B cell (primary cell): ENCODE measurements around the gene RUFY4. TPM values are rescaled to one million over a fixed set of nuclear protein-coding genes. Genes with fewer than 3 reads are reported as not detected.

Experiments used
- ATAC-seq: fragments of 200-7000 bp; cut with Tn5 transposase; one replicate; pipeline ENCODE4 v1.10.0; 2021; ENCODE audit warnings: low read depth, mild to moderate bottlenecking, moderate number of reproducible peaks, moderate library complexity
- CTCF ChIA-PET: fragments of 350-600 bp; sonication (Branson Sonifier 250); formaldehyde crosslinking; loops from one replicate; lab custom pipeline; 2021; ENCODE audit warnings: antibody characterized with exemption, inconsistent platforms; lab: Charles Lee
- POLR2A ChIA-PET: fragments of 350-600 bp; sonication (Branson Sonifier 250); formaldehyde crosslinking; loops from one replicate; lab custom pipeline; 2021; ENCODE audit warnings: antibody characterized with exemption; lab: Charles Lee
- DNase-seq: peaks from one replicate; pipeline ENCODE4 v3.0.0; 2013
- H2AFZ ChIP-seq: 2 replicates; pipeline ENCODE4 v1.6.1; 2012; ENCODE audit warnings: mild to moderate bottlenecking, low read depth, low read length; ENCODE audit not compliant: insufficient read depth, poor library complexity, severe bottlenecking
- H3K27ac ChIP-seq, 2 donors: 1 replicate in 1 of 2; 2 replicates in 1 of 2; pipeline ENCODE4 v1.5.1; 2012 to 2013; ENCODE audit warnings: low read length in 2 of 2, mild to moderate bottlenecking in 2 of 2, moderate library complexity in 1 of 2
- H3K27me3 ChIP-seq, 4 experiments: fragments of 200-600 bp in 1 of 4; sonication (generic) in 1 of 4; replicated peaks in 1 of 4; 1 replicate in 2 of 4; 2 replicates in 2 of 4; pipeline versions ENCODE4 v1.6.1 to v1.7.0; 2013 to 2016; ENCODE audit warnings: low read length in 3 of 4, mild to moderate bottlenecking in 2 of 4, mixed read lengths in 1 of 4, moderate library complexity in 1 of 4; ENCODE audit not compliant: insufficient read depth in 4 of 4, control insufficient read depth in 3 of 4; ENCODE audit errors: control extremely low read depth in 1 of 4
- H3K36me3 ChIP-seq, 2 experiments: replicated peaks in 1 of 2; 1 replicate in 1 of 2; 2 replicates in 1 of 2; pipeline versions ENCODE4 v1.6.1 to v1.7.1; 2013; ENCODE audit warnings: low read length in 1 of 2; ENCODE audit not compliant: insufficient read depth in 2 of 2, control insufficient read depth in 1 of 2; ENCODE audit errors: control extremely low read depth in 1 of 2, extremely low read depth in 1 of 2
- H3K4me1 ChIP-seq, 2 donors: fragments of 200-600 bp in 1 of 2; sonication (generic) in 1 of 2; 1 replicate in 1 of 2; 2 replicates in 1 of 2; pipeline versions ENCODE4 v1.5.1 to v1.6.1; 2013 to 2017; ENCODE audit warnings: low read length in 2 of 2; ENCODE audit not compliant: control insufficient read depth in 2 of 2, insufficient read depth in 2 of 2
- H3K4me2 ChIP-seq: replicated peaks from 2 replicates; pipeline ENCODE3; 2012; ENCODE audit warnings: mild to moderate bottlenecking, low read depth, low read length; ENCODE audit not compliant: poor library complexity, severe bottlenecking
- H3K4me3 ChIP-seq, 5 experiments: fragments of 200-600 bp in 1 of 5; sonication (generic) in 1 of 5; 1 replicate in 3 of 5; 2 replicates in 2 of 5; pipeline versions ENCODE4 v1.5.1 to v1.7.0; 2011 to 2016; ENCODE audit warnings: low read length in 4 of 5, mild to moderate bottlenecking in 4 of 5, low read depth in 2 of 5, control low read depth in 1 of 5, moderate library complexity in 1 of 5; ENCODE audit not compliant: insufficient read depth in 1 of 5; ENCODE audit errors: control extremely low read depth in 1 of 5, extremely low read depth in 1 of 5
- H3K79me2 ChIP-seq: fragments of 200-600 bp; sonication (generic); one replicate; pipeline ENCODE4 v1.6.0; 2016; ENCODE audit warnings: low read length; ENCODE audit not compliant: control insufficient read depth, insufficient read depth
- H3K9ac ChIP-seq: fragments of 200-600 bp; sonication (generic); 2 replicates; pipeline ENCODE4 v1.6.1; 2017; ENCODE audit warnings: mild to moderate bottlenecking, low read length, moderate library complexity
- H3K9me3 ChIP-seq, 3 donors: one replicate each; pipeline versions ENCODE4 v1.6.1 to v1.7.1; 2013; ENCODE audit warnings: low read length in 2 of 3; ENCODE audit not compliant: control insufficient read depth in 2 of 3, insufficient read depth in 1 of 3; ENCODE audit errors: control extremely low read depth in 1 of 3
- H4K20me1 ChIP-seq: 2 replicates; pipeline ENCODE4 v1.6.0; 2012; ENCODE audit warnings: mild to moderate bottlenecking, low read length; ENCODE audit not compliant: insufficient read depth, control insufficient read depth, poor library complexity, severe bottlenecking
- H3K27ac Mint-ChIP-seq: one replicate; pipeline ENCODE4 v1.8.0; 2021; ENCODE audit warnings: mixed read lengths
- H3K27me3 Mint-ChIP-seq: one replicate; pipeline ENCODE4 v1.8.0; 2021; ENCODE audit warnings: mixed read lengths
- H3K4me1 Mint-ChIP-seq: one replicate; pipeline ENCODE4 v1.8.0; 2021; ENCODE audit warnings: mixed read lengths
- H3K4me3 Mint-ChIP-seq: one replicate; pipeline ENCODE4 v1.8.0; 2021; ENCODE audit warnings: mixed read lengths
- H3K9me3 Mint-ChIP-seq: one replicate; pipeline ENCODE4 v1.8.0; 2022; ENCODE audit warnings: mixed read lengths; ENCODE audit not compliant: insufficient read depth
- CTCF ChIP-seq: fragments of 200-600 bp; IDR thresholded peaks from one replicate; pipeline ENCODE4 v1.8.0; 2022; ENCODE audit warnings: antibody characterized with exemption, mild to moderate bottlenecking
- EZH2 ChIP-seq: IDR thresholded peaks from 2 replicates; pipeline ENCODE4 v1.6.1; 2012; ENCODE audit warnings: borderline replicate concordance, low read depth, mild to moderate bottlenecking, moderate library complexity, low read length; ENCODE audit not compliant: insufficient read depth, poor library complexity, severe bottlenecking
- WGBS: methylation state at CpG from one replicate; pipeline ENCODE4 v1.1.5; 2013; ENCODE audit warnings: missing lambda C conversion rate; ENCODE audit not compliant: insufficient coverage; 5-methylcytosine and 5-hydroxymethylcytosine counted together
- intact Hi-C: fragments of 100-400 bp; cut with micrococcal nuclease; formaldehyde crosslinking; loops from one replicate; pipeline ENCODE4 v1.10.0; 2022
- polyA plus RNA-seq: library from polyadenylated mRNA; depleted of rRNA; stranded (reverse); fragments of >200 nt; gene quantifications from 2 replicates; pipeline ENCODE4 v1.2.3, GENCODE V29; 2012
- total RNA-seq, 2 donors: library from RNA; stranded (reverse); fragments of 120-200 nt in 1 of 2; gene quantifications; 1 replicate in 1 of 2; 2 replicates in 1 of 2; pipeline versions ENCODE4 v1.2.3 to v1.2.4, GENCODE V29; 2013 to 2022

Gene RUFY4
- total and polyA plus RNA-seq, 2 donors (not counting 1 experiment from before 2014, with no cell fraction given): 0.34 TPM; not detected in 1

GRCh38 chr2:218093879-218094278, 24.8 kb downstream of the RUFY4 start:
- intact Hi-C loops: no loop called here
- Mint-ChIP-seq H3K27ac (no peak overlapping the region), H3K4me3 (no peak overlapping the region), H3K9me3 (no peaks in the 10 kb centered on the region), H3K27me3 (peaks cover 26% of the 10 kb centered on the region), H3K4me1 (no peaks in the 10 kb centered on the region)
- 88% methylated on average over 2 of the region's 3 CpGs for WGBS
- Histone ChIP-seq H3K27ac (no peak overlapping the region), H3K4me2 (no peak overlapping the region), H3K9me3 (no peaks in the 10 kb centered on the region), H3K36me3 (no peaks in the 10 kb centered on the region), H4K20me1 (no peaks in the 10 kb centered on the region), H3K4me1 (no peaks in the 10 kb centered on the region), H3K4me3 (no peak overlapping the region), H3K79me2 (no peaks in the 10 kb centered on the region), H3K27me3 (peaks cover 0 to 7% (median 0%) of the 10 kb centered on the region in 4 experiments), H3K9ac (no peak overlapping the region), H2AFZ (no peak overlapping the region)
- POLR2A ChIA-PET: no interaction called here
- CTCF ChIA-PET: no interaction called here
- no peak for DNase-seq
- ATAC-seq: no peak
- TF ChIP-seq CTCF: no peak
- TF ChIP-seq EZH2: no peak

GRCh38 chr2:218095853-218096252, 26.8 kb downstream of the RUFY4 start:
- no peak overlapping the region for H3K27ac Mint-ChIP-seq
- 44% methylated on average over 7 of the region's 8 CpGs for WGBS
- no peak overlapping the region for H3K9ac ChIP-seq
- no peaks in the 10 kb centered on the region for H3K36me3 ChIP-seq
- DNase-seq (no peak), ATAC-seq (no peak)
- no peak overlapping the region for H3K4me2 ChIP-seq
- no peak overlapping the region for H3K4me3 Mint-ChIP-seq
- POLR2A ChIA-PET: no interaction called here
- CTCF ChIA-PET: no interaction called here
- H3K27me3 ChIP-seq: peaks cover 0 to 7% (median 0%) of the 10 kb centered on the region in 4 experiments
- H3K27me3 Mint-ChIP-seq: peaks cover 12% of the 10 kb centered on the region
- no peaks in the 10 kb centered on the region for H3K9me3 Mint-ChIP-seq
- TF ChIP-seq EZH2 (no peak), CTCF (no peak)
- H3K4me1 Mint-ChIP-seq: no peaks in the 10 kb centered on the region
- intact Hi-C loops: no loop called here
- peaks cover 0 to 2% (median 0%) of the 10 kb centered on the region in 3 donors for H3K9me3 ChIP-seq
- no peak overlapping the region for H3K27ac ChIP-seq
- H3K4me1 ChIP-seq: no peaks in the 10 kb centered on the region
- no peaks in the 10 kb centered on the region for H4K20me1 ChIP-seq
- H3K4me3 ChIP-seq: no peak overlapping the region
- H3K79me2 ChIP-seq: no peaks in the 10 kb centered on the region
- H2AFZ ChIP-seq: no peak overlapping the region
